Esophagus muscularis mucosa (tissue), 3 donors: ENCODE data around the gene RSRP1.

Source experiments
- POLR2A ChIP-seq: fragments of 450-650 bp; IDR thresholded peaks from one replicate; pipeline ENCODE4 v1.6.1; 2017; ENCODE audit warnings: antibody characterized with exemption, moderate library complexity, mild to moderate bottlenecking, low read depth
- TF ChIP-seq, protein P1 (sequence below), 3 experiments: fragments of 200-600 bp in 2 of 3; fragments of 450-650 bp in 1 of 3; sonication (generic) in 2 of 3; IDR thresholded peaks; one replicate each; pipeline ENCODE4 v1.5.1; 2017 to 2019; ENCODE audit warnings: antibody characterized with exemption in 3 of 3, mild to moderate bottlenecking in 2 of 3, moderate library complexity in 1 of 3

DNA sequence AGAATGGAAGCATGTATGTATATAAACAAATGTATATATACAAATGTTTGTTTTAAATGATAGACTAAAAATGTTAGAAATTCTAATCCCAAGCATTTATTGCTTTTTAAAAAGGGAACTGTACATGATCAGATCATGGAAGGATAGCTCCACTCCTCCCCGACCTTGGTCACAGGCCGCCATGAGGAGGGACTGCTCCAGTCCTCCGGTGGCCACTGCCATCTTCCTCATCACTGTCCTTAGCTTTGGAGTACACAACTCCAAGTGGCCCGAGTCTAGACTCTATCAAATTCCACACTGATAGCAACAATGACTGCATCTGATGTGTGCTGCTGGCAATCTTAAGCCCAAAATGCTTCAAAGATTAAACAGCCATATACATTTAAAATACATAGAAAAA lies 24.6 kb downstream of the RSRP1 start:
- TF ChIP-seq, protein P1, sequence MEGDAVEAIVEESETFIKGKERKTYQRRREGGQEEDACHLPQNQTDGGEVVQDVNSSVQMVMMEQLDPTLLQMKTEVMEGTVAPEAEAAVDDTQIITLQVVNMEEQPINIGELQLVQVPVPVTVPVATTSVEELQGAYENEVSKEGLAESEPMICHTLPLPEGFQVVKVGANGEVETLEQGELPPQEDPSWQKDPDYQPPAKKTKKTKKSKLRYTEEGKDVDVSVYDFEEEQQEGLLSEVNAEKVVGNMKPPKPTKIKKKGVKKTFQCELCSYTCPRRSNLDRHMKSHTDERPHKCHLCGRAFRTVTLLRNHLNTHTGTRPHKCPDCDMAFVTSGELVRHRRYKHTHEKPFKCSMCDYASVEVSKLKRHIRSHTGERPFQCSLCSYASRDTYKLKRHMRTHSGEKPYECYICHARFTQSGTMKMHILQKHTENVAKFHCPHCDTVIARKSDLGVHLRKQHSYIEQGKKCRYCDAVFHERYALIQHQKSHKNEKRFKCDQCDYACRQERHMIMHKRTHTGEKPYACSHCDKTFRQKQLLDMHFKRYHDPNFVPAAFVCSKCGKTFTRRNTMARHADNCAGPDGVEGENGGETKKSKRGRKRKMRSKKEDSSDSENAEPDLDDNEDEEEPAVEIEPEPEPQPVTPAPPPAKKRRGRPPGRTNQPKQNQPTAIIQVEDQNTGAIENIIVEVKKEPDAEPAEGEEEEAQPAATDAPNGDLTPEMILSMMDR (IDR thresholded peaks at IDR 0.05) = no peak
- no peak for TF ChIP-seq POLR2A
